ENCODE measurements around the gene PROB1.
"Not testable (repeated sequence)": the region's sequence is repeated elsewhere in the genome, so short reads cannot be mapped to it uniquely, and the experiment has no call there.

PROB1 gene, protein sequence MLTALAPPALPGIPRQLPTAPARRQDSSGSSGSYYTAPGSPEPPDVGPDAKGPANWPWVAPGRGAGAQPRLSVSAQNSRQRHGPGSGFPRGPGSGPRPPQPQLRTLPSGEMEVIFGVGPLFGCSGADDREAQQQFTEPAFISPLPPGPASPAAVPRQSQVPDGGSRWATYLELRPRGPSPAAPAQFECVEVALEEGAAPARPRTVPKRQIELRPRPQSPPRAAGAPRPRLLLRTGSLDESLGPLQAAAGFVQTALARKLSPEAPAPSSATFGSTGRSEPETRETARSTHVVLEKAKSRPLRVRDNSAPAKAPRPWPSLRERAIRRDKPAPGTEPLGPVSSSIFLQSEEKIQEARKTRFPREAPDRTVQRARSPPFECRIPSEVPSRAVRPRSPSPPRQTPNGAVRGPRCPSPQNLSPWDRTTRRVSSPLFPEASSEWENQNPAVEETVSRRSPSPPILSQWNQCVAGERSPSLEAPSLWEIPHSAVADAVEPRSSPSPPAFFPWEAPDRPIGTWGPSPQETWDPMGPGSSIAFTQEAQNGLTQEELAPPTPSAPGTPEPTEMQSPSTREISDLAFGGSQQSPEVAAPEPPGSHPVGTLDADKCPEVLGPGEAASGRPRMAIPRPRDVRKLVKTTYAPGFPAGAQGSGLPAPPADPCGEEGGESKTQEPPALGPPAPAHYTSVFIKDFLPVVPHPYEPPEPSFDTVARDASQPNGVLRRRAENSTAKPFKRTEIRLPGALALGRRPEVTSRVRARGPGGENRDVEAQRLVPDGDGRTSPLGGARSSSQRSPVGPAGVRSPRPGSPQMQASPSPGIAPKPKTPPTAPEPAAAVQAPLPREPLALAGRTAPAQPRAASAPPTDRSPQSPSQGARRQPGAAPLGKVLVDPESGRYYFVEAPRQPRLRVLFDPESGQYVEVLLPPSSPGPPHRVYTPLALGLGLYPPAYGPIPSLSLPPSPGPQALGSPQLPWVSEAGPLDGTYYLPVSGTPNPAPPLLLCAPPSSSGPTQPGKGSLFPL

DNA sequence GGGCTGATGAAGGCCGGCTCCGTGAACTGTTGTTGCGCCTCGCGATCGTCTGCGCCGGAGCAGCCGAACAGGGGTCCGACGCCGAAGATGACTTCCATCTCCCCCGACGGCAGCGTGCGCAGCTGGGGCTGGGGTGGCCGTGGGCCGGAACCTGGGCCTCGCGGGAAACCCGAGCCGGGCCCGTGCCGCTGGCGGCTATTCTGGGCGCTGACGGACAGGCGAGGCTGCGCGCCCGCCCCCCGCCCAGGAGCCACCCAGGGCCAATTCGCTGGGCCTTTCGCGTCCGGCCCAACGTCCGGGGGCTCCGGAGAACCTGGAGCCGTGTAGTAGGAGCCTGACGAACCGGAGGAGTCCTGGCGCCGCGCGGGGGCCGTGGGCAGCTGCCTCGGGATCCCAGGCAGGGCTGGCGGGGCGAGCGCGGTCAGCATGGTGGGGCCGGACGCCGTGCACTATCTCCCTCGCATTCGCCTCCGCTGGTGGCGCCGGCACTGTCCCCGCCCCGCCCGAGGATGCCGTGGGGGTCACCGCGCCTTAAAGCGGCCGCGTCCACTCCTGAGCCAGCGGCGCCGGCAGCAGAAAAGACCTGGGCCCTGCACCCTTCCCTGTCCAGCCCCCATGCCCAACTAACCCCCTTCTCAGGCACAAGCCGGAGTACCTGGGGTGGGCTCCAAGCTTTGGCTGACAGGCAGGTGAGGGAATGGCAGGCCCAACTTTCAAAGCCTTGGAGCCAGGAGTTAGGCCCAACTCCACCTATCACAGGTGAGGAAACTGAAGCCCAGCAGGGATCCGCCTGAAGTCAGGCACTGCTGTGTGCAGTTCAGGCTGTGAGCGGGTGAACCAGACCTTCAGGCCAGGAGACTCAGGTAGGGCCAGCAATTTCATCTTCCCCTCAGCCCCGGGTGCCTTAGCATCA lies at the start of gene PROB1:
PROB1 (minus strand) TSS at position 451 of the 913 bp plus-strand sequence; CDS start at position 428, 23 bp downstream.
- no peak for DNase-seq (ENCODE audit: low read depth, low spot score)

DNA sequence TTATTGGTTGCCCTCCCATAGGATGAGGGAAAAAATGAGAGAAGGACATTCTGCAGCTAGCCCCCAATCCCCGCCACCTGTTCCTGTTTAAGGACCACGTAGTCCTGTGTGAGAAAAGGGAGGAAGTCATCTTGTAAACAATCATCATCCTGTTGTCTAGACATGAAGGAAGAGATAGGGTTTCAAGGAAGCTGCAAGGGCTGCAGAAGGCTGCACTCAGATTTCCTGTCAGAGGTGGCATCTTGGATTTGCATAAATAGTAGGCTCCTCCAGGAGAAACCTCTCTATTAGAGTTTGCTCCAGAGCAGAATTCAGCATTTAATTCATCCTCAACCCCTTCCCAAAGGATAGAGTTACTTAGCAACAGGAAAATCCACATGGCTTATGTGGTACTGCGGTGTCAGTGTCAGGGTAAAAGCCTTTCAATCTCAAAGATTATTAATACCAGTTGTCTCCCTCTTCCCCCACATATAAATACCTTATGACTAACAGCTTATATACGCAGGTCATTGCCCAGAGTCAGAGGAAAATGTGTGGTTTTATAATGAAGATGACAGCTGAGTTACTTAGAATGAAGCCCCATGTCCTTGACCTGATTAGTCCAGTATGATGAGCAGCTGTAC lies 49.0 kb upstream of the PROB1 start:
- DNase-seq (ENCODE audit: low read depth, low spot score): no peak

DNA sequence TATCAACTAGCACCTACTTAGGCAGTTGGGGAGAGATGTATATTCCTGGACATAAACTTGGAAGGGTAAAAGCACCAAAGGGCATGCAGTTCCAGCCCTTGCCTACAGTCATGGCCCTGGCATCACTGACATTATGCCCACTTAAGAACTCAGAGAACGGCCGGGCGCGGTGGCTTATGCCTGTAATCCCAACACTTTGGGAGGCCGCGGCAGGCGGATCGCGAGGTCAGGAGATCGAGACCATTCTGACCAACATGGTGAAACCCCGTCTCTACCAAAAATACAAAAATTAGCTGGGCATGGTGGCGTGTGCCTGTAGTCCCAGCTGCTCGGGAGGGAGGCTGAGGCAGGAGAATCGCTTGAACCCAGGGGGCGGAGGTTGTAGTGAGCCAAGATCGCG lies 45.5 kb upstream of the PROB1 start:
- DNase-seq (ENCODE audit: low read depth, low spot score): not testable (repeated sequence)

GRCh38 chr5:139439013-139439903 lies 44.4 kb upstream of the PROB1 start, which contains the start of gene DNAJC18:
TSS of gene DNAJC18 (minus strand) at chr5:139439525. CDS start at chr5:139439445, 80 bp downstream.
- peak; percentile 80 for DNase-seq (ENCODE audit: low read depth, low spot score)

DNA sequence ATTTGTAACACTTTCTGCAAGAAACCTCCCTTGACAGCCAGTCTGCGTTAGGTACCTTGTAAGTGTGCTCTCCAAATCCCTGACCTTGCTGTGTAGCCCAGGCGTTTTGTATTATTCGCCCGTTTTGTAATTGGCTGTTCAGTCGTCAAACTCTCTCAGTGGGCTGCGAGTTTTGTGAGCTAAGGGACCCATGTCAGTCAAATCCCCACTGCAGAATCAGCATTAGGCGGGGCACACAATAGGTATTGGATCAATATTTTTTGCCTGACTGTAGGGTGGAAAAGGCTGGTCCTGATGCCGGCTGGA lies 43.8 kb upstream of the PROB1 start:
- DNase-seq (ENCODE audit: low read depth, low spot score): no peak

GRCh38 chr5:139435676-139436075 lies 40.8 kb upstream of the PROB1 start:
- no peak for DNase-seq (ENCODE audit: low read depth, low spot score)

GRCh38 chr5:139431706-139432105 lies 36.8 kb upstream of the PROB1 start:
- no peak for DNase-seq (ENCODE audit: low read depth, low spot score)

- DNase-seq (ENCODE audit: low read depth, low spot score): no peak
These were observed 35.1 kb upstream of the PROB1 start for GRCh38 chr5:139430015-139430414.

DNA sequence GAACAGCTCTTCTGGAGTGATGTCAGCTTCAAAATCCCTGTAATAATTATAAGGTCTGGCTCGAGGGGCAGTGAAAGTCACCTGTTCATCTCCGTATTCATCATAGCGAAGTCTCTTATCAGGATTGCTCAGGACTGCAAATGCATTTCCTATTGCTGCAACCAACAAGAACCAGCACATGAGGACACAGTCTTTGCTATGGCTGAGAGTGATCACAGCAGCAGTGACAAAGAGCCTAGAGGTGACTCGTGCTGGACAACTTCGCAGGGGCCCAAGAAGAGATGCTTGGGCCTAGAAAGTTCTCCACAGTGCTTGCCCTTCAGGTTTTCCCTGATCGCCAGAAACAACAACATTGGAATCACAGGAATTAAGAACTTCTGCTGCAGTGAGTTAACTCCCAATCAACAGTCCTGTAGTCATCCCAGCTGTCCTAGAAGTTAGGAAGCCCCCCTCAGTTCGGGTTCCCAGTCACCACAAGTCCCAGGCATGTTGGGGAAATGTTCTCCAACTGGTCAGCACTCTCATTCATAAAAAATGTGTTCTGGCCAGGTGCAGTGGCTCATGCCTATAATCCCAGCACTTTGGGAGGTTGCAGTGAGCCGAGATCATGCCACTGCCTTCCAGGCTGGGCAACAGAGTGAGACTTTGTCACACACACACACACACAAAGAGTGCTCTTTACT lies 31.4 kb upstream of the PROB1 start:
- no peak for DNase-seq (ENCODE audit: low read depth, low spot score)

DNA sequence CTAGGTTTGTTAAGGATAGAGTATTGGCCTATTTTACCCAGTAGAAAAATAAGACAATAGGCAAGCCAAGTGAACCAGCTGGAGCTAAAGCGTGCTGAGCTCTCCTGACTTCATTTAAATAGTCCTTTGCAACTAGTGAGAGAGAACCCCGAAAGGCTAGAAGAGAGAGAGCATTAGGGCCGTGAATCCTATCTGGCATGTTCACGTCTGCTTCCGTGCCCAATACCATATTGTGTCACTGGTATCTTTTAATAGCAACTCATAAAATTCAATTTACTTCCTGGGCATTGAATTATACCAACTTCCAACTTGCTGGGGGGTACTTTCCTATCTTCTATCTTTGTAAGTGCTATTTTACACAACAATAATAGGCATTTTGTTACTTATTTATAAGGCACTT lies 30.6 kb upstream of the PROB1 start:
- no peak for DNase-seq (ENCODE audit: low read depth, low spot score)

DNA sequence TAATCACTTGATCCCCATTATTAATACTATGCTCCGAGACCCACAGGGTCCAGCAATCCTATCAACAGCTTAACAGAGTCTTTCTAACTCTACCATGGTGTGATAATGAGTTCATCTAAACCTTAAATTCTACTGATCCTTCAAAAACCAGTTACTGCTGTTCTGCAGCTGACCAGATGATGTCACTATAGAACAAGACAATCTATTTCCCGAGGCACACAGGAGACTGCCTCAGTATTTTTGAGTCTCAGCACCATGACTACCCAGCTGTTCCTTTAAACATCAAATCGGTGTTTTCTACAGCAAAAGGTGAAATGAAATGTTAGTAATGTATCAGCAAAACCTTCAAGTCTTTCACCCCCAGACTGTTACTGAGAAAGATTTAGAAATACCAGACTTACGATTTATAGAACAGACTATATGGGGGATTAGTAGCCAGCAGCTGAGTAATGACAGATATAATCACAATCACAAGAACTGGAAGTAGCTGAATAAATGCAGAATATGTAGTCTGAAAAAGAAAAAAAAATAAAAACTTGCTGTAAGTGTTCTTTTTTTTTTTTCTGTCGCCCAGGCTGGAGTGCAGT lies 27.5 kb upstream of the PROB1 start:
- no peak for DNase-seq (ENCODE audit: low read depth, low spot score)

GRCh38 chr5:139419226-139420192 lies 24.6 kb upstream of the PROB1 start:
- no peak for DNase-seq (ENCODE audit: low read depth, low spot score)

DNA sequence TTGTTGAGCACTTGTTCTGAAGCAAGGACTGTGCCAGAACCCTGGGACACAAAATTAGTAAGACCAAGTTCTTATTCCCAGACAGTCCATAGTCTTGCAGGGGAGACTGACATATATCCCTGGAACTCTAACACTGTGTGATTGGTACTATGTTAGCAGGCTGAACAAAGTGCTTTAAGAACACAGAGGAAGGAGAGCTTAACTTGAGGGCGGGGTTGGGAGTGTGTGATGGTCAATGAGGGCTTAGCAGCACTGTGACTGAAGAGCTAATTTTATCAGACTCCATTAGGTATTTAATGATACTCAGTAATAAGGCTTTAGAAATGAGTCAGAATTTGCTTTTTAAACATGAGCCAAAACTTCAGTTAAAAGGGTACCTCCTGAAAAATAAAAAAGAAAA lies 23.9 kb upstream of the PROB1 start:
- no peak for DNase-seq (ENCODE audit: low read depth, low spot score)

DNA sequence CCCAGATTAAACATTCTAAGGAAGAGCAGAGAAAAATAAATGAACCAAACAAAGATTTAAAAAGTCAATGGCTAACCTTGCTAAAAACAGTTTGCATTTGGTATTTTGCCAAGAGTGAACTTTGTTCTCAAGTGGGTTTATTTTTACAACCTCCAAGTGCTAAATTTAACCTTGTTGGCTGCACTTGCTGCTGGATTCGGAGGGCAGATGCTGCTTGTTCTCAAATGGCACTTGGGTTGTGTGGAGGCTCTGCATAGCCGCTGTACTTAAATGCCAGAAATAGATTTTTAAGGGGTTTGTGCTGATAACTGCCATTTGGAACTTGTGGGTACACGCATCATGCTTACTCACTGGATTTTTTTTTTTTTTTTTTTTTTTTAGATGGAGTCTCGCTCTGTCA lies 22.3 kb upstream of the PROB1 start:
- DNase-seq (ENCODE audit: low read depth, low spot score): no peak

- no peak for DNase-seq (ENCODE audit: low read depth, low spot score)
These were observed 21.7 kb upstream of the PROB1 start for GRCh38 chr5:139416651-139417050.

- no peak for DNase-seq (ENCODE audit: low read depth, low spot score)
These were observed 21.0 kb upstream of the PROB1 start for GRCh38 chr5:139415869-139416268.

GRCh38 chr5:139415221-139415861 lies 20.4 kb upstream of the PROB1 start:
- no peak for DNase-seq (ENCODE audit: low read depth, low spot score)

Measured in activated naive CD8-positive, alpha-beta T cell treated with anti-CD3 and anti-CD28 coated beads, Interleukin-2, amount 50 U/mL, for 16 hours (primary cell).